ENCODE results near the gene CENPU.

DNA sequence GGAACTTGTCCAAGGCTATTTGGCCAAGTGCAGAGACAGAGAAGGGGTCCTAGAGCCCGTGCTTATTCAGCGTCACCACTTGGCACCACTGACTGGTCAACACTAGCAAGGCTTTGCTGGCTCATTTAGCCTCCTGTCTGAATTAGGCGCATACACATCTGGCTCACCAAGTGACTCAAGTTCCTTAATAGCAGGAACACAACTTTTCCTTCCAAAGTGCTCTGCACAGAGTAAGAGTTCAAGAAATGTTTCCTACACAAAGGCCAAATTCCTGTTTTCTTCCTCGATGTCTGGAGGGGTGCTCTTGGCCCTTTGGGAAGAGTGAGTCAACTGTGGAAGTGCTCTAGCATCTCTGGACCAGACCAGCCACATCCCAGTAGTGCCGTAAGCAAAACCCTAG lies 26.8 kb upstream of the CENPU start:
- TF ChIP-seq, protein P1, sequence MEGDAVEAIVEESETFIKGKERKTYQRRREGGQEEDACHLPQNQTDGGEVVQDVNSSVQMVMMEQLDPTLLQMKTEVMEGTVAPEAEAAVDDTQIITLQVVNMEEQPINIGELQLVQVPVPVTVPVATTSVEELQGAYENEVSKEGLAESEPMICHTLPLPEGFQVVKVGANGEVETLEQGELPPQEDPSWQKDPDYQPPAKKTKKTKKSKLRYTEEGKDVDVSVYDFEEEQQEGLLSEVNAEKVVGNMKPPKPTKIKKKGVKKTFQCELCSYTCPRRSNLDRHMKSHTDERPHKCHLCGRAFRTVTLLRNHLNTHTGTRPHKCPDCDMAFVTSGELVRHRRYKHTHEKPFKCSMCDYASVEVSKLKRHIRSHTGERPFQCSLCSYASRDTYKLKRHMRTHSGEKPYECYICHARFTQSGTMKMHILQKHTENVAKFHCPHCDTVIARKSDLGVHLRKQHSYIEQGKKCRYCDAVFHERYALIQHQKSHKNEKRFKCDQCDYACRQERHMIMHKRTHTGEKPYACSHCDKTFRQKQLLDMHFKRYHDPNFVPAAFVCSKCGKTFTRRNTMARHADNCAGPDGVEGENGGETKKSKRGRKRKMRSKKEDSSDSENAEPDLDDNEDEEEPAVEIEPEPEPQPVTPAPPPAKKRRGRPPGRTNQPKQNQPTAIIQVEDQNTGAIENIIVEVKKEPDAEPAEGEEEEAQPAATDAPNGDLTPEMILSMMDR (IDR thresholded peaks at IDR 0.05), result no peak
- no peak for TF ChIP-seq ZFX (IDR thresholded peaks at IDR 0.05; ENCODE audit: borderline replicate concordance)
